HG03196 (cell line): ENCODE data around the gene CDCP1.

Experiments
- ATAC-seq: cut with Tn5 transposase; IDR thresholded peaks from one replicate; pipeline ENCODE4 v1.9.1; 2021; ENCODE audit not compliant: unreplicated experiment

Gene CDCP1

GRCh38 chr3:45145681-45146614 lies at the start of gene CDCP1:
Gene CDCP1 (minus strand): TSS chr3:45146378. CDS start chr3:45146287, 91 bp downstream.
- no peak for ATAC-seq

GRCh38 chr3:45194791-45195190 lies 48.6 kb upstream of the CDCP1 start:
- ATAC-seq: no peak

- ATAC-seq: no peak
Measured at GRCh38 chr3:45191924-45192417, 45.8 kb upstream of the CDCP1 start.

GRCh38 chr3:45191424-45191823 lies 45.2 kb upstream of the CDCP1 start:
- ATAC-seq: no peak

GRCh38 chr3:45188719-45189659 lies 42.8 kb upstream of the CDCP1 start:
- ATAC-seq: no peak

- ATAC-seq: no peak
Measured at GRCh38 chr3:45187694-45188141, 41.5 kb upstream of the CDCP1 start.

- no peak for ATAC-seq
Measured at GRCh38 chr3:45186871-45187270, 40.7 kb upstream of the CDCP1 start.

- no peak for ATAC-seq
Measured at GRCh38 chr3:45185461-45185860, 39.3 kb upstream of the CDCP1 start.

- ATAC-seq: no peak
Measured at GRCh38 chr3:45185052-45185451, 38.9 kb upstream of the CDCP1 start.

- ATAC-seq: no peak
Measured at GRCh38 chr3:45183872-45184262, 37.7 kb upstream of the CDCP1 start.

GRCh38 chr3:45182915-45183871 lies 37.0 kb upstream of the CDCP1 start:
- no peak for ATAC-seq

GRCh38 chr3:45181496-45181895 lies 35.3 kb upstream of the CDCP1 start:
- ATAC-seq: no peak

GRCh38 chr3:45180899-45181298 lies 34.7 kb upstream of the CDCP1 start:
- no peak for ATAC-seq

GRCh38 chr3:45180051-45180450 lies 33.9 kb upstream of the CDCP1 start:
- ATAC-seq: no peak

GRCh38 chr3:45179163-45179562 lies 33.0 kb upstream of the CDCP1 start:
- no peak for ATAC-seq

- ATAC-seq: no peak
Measured at GRCh38 chr3:45178183-45179023, 32.2 kb upstream of the CDCP1 start.

- ATAC-seq: no peak
Measured at GRCh38 chr3:45176912-45177311, 30.7 kb upstream of the CDCP1 start.

GRCh38 chr3:45174234-45174633 lies 28.1 kb upstream of the CDCP1 start:
- ATAC-seq: no peak

GRCh38 chr3:45173776-45174175 lies 27.6 kb upstream of the CDCP1 start:
- no peak for ATAC-seq
